HUES64 (cell line): ENCODE results near the gene PSMD11.

ENCODE experiments used
- H3K27ac ChIP-seq: 2 replicates; pipeline ENCODE4 v1.7.0; 2013; ENCODE audit warnings: low read depth, low read length, inconsistent platforms
- H3K27me3 ChIP-seq: 2 replicates; pipeline ENCODE4 v1.6.1; 2013; ENCODE audit warnings: mild to moderate bottlenecking, low read length; ENCODE audit not compliant: insufficient read depth
- H3K36me3 ChIP-seq: 2 replicates; pipeline ENCODE4 v1.6.1; 2013; ENCODE audit warnings: mild to moderate bottlenecking, low read length; ENCODE audit not compliant: insufficient read depth
- H3K4me1 ChIP-seq: 2 replicates; pipeline ENCODE4 v1.6.1; 2013; ENCODE audit warnings: mild to moderate bottlenecking, low read length, moderate library complexity; ENCODE audit not compliant: insufficient read depth
- H3K4me3 ChIP-seq: 2 replicates; pipeline ENCODE4 v1.5.1; 2013; ENCODE audit warnings: mild to moderate bottlenecking, low read length, moderate library complexity
- H3K9ac ChIP-seq: 2 replicates; pipeline ENCODE4 v1.6.1; 2013; ENCODE audit warnings: mild to moderate bottlenecking, low read depth, low read length
- H3K9me3 ChIP-seq: 2 replicates; pipeline ENCODE4 v1.6.1; 2013; ENCODE audit warnings: low read depth, low read length; ENCODE audit not compliant: insufficient read depth
- WGBS: fragments of 150-250, 120-280 bp; methylation state at CpG from one replicate; pipeline ENCODE4 v1.1.7; 2013; ENCODE audit warnings: missing lambda C conversion rate; 5-methylcytosine and 5-hydroxymethylcytosine counted together

The PSMD11 gene

DNA sequence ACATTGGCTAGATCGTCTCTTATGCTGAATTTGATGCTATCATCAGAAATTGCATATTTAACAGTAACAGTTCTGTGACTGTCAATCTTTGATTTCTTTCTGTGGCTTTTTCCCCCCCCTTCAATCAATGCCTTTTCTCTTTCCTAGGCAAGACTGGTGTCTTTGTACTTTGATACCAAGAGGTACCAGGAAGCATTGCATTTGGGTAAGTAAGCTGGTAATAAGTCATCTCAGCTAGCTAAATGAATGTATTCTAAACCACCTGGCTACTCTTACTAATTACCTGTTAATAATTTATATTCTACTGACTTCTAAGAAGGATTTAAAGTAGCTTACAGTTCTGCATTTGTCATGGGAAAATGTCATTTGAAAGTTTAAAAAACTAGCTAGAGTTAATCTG lies 20.1 kb downstream of the PSMD11 start:
- peaks cover 89% of the 10 kb centered on the region for H3K36me3 ChIP-seq
- no peaks in the 10 kb centered on the region for H3K4me1 ChIP-seq
- H3K27me3 ChIP-seq = no peaks in the 10 kb centered on the region
- H3K27ac ChIP-seq = no peak overlapping the region
- H3K4me3 ChIP-seq = no peak overlapping the region
- 92% methylated on average over 1 of the region's 1 CpG for WGBS
- no peaks in the 10 kb centered on the region for H3K9me3 ChIP-seq
- H3K9ac ChIP-seq = no peak overlapping the region

- Histone ChIP-seq H3K4me1 (no peaks in the 10 kb centered on the region), H3K27ac (no peak overlapping the region), H3K9me3 (no peaks in the 10 kb centered on the region), H3K36me3 (peaks cover 96% of the 10 kb centered on the region), H3K9ac (no peak overlapping the region), H3K27me3 (no peaks in the 10 kb centered on the region), H3K4me3 (no peak overlapping the region)
- WGBS = 88% methylated on average over 2 of the region's 7 CpGs
These were observed 23.6 kb downstream of the PSMD11 start for GRCh38 chr17:32467949-32468348.

GRCh38 chr17:32470405-32471167 lies 26.3 kb downstream of the PSMD11 start:
- H3K4me3 ChIP-seq = no peak overlapping the region
- H3K9me3 ChIP-seq = no peaks in the 10 kb centered on the region
- H3K27ac ChIP-seq = no peak overlapping the region
- peaks cover 96% of the 10 kb centered on the region for H3K36me3 ChIP-seq
- WGBS = 93% methylated on average over 6 of the region's 6 CpGs
- no peak overlapping the region for H3K9ac ChIP-seq
- H3K4me1 ChIP-seq = no peaks in the 10 kb centered on the region
- no peaks in the 10 kb centered on the region for H3K27me3 ChIP-seq

GRCh38 chr17:32471652-32472051 lies 27.3 kb downstream of the PSMD11 start:
- peaks cover 96% of the 10 kb centered on the region for H3K36me3 ChIP-seq
- no peak overlapping the region for H3K4me3 ChIP-seq
- H3K9ac ChIP-seq = no peak overlapping the region
- H3K9me3 ChIP-seq = no peaks in the 10 kb centered on the region
- H3K27me3 ChIP-seq = no peaks in the 10 kb centered on the region
- WGBS = 94% methylated on average over 4 of the region's 4 CpGs
- H3K4me1 ChIP-seq = no peaks in the 10 kb centered on the region
- no peak overlapping the region for H3K27ac ChIP-seq

GRCh38 chr17:32475258-32475657 lies 30.9 kb downstream of the PSMD11 start:
- H3K36me3 ChIP-seq = peaks cover 96% of the 10 kb centered on the region
- H3K27me3 ChIP-seq = no peaks in the 10 kb centered on the region
- WGBS = 97% methylated on average over 3 of the region's 3 CpGs

GRCh38 chr17:32477220-32477619 lies 32.9 kb downstream of the PSMD11 start:
- Histone ChIP-seq H3K36me3 (peaks cover 96% of the 10 kb centered on the region), H3K27ac (no peak overlapping the region), H3K4me3 (no peak overlapping the region), H3K27me3 (no peaks in the 10 kb centered on the region), H3K9me3 (no peaks in the 10 kb centered on the region), H3K4me1 (no peaks in the 10 kb centered on the region), H3K9ac (no peak overlapping the region)
- whole genome bisulfite sequencing = 94% methylated on average over 8 of the region's 8 CpGs

More at GRCh38 chr17:32475258-32475657, 30.9 kb downstream of the PSMD11 start:
- no peak overlapping the region for H3K9ac ChIP-seq
- H3K27ac ChIP-seq = no peak overlapping the region
- no peak overlapping the region for H3K4me3 ChIP-seq
- H3K9me3 ChIP-seq = no peaks in the 10 kb centered on the region
- H3K4me1 ChIP-seq = no peaks in the 10 kb centered on the region

DNA sequence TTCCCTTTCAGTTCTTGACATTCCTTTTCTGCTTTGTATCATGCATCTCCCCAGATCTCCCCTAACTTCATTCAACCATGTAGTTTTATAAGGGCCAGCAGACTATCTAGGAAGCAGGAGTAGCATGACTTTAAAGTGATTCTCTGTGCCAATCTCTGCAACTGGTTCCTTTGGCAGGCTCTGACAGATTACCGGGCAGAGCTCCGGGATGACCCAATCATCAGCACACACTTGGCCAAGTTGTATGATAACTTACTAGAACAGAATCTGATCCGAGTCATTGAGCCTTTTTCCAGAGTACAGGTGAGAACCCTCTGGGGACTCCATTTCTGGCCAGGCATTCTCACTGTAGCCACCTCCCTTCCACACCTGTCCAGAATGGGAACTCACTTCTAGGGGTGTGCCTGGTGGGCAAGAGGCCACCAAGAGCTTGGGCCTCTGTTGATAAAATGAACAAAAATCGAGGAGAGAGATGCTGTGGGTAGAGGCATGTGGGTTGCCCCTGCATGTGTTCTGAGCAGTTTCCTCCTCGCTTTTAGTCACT lies 34.8 kb downstream of the PSMD11 start:
- peaks cover 86% of the 10 kb centered on the region for H3K36me3 ChIP-seq
- 92% methylated on average over 5 of the region's 5 CpGs for WGBS
- no peak overlapping the region for H3K27ac ChIP-seq
- H3K27me3 ChIP-seq = no peaks in the 10 kb centered on the region
- H3K4me3 ChIP-seq = no peak overlapping the region
- no peaks in the 10 kb centered on the region for H3K9me3 ChIP-seq
- no peak overlapping the region for H3K9ac ChIP-seq
- peaks cover 13% of the 10 kb centered on the region for H3K4me1 ChIP-seq

- Histone ChIP-seq H3K9ac (no peak overlapping the region), H3K4me3 (no peak overlapping the region), H3K27me3 (no peaks in the 10 kb centered on the region), H3K36me3 (peaks cover 66% of the 10 kb centered on the region), H3K4me1 (peaks cover 15% of the 10 kb centered on the region), H3K27ac (no peak overlapping the region), H3K9me3 (no peaks in the 10 kb centered on the region)
- WGBS = 88% methylated on average over 8 of the region's 8 CpGs
These were observed 36.9 kb downstream of the PSMD11 start for GRCh38 chr17:32481193-32481592.

DNA sequence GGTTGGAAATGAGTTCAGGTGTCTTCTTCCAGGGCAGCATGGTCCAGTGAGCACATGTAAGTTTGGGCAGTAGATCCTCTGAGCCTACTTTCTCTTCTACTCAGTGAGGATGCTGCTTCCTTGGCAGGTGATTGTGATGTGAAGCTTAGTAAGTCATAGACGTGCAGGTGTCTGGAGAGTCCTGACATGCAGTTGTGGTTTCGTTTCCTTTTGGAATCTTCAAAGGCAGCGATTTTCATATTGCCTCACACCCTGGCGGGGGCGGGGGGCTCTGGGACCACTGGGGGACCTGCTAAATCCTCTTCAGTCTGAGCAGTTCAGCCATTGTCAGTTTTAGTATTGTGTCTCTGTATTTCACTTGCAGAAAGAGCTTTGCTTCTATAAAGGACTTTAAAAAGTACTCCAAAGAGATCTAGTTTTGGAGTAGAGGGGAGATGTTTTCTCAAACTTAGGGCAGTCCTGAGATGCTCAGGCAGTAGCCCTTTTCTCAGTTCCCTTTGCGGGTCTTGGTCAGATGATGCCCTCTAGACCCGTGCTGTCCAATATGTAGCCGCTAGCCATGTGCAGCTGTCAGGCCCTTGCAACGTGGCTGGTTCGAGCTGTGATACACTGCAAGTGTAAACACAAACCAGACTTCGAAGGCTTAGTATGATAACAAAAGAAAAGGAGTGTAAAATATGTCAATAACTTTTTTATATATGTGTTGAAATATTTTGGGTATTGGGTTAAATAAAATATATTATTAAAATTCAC lies 38.4 kb downstream of the PSMD11 start:
- Histone ChIP-seq H3K4me1 (peaks cover 15% of the 10 kb centered on the region), H3K4me3 (no peak overlapping the region), H3K9ac (no peak overlapping the region), H3K36me3 (peaks cover 50% of the 10 kb centered on the region), H3K27me3 (no peaks in the 10 kb centered on the region), H3K9me3 (no peaks in the 10 kb centered on the region), H3K27ac (peak overlapping the region; percentile 53; the same call in 1 of the 2 replicates)
- WGBS = 85% methylated on average over 11 of the region's 11 CpGs

DNA sequence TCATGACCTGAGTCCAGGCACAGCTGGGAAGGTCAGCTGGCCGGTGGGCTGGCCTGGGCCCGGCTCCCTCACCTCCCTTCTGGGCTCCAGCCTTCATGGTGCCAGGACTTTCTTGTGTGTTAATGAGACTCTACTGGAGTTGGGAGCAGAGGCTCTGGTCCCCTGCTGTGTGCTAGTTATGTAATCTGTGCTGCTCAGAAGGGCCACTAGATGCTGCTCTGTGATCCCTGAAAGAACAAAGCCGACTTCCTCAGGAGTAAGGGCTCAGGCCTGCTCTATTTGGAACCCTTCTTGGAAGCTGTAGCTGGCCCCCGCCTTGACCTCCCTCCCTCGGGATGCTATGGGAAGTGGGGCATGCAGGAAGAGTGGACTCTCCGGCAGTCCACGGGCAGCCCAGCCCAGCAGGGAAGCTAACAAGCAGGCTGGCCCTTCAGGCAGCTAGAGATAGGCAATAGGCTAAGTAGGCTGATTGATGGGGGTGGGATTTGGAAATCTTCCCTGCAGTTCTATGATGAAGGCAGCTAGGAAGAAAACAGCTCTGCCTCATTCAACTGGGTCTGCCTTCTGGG lies 39.2 kb downstream of the PSMD11 start:
- H3K9me3 ChIP-seq = no peaks in the 10 kb centered on the region
- H3K27ac ChIP-seq = peak overlapping the region; percentile 59; the same call in 1 of the 2 replicates
- no peak overlapping the region for H3K4me3 ChIP-seq
- 0 out of 2 replicates have a peak overlapping the region, but pooled peaks have one; percentile 1 for H3K9ac ChIP-seq
- 9% methylated on average over 7 of the region's 7 CpGs for WGBS
- peaks cover 15% of the 10 kb centered on the region for H3K4me1 ChIP-seq
- H3K27me3 ChIP-seq = no peaks in the 10 kb centered on the region
- peaks cover 49% of the 10 kb centered on the region for H3K36me3 ChIP-seq

- 0 out of 2 replicates have a peak overlapping the region, but pooled peaks have one; percentile 1 for H3K9ac ChIP-seq
- 73% methylated on average over 4 of the region's 4 CpGs for WGBS
- no peaks in the 10 kb centered on the region for H3K27me3 ChIP-seq
- no peak overlapping the region for H3K4me3 ChIP-seq
- no peaks in the 10 kb centered on the region for H3K9me3 ChIP-seq
- H3K27ac ChIP-seq = peak overlapping the region; percentile 59; the same call in 1 of the 2 replicates
- H3K36me3 ChIP-seq = peaks cover 49% of the 10 kb centered on the region
- H3K4me1 ChIP-seq = peaks cover 15% of the 10 kb centered on the region
These were observed 39.7 kb downstream of the PSMD11 start for GRCh38 chr17:32484041-32484461.
